DND-41 (cell line): Measurements from ENCODE around the gene RASL12.

Experiments used
- EZH2 ChIP-seq: IDR thresholded peaks from 3 replicates; pipeline ENCODE4 v1.6.1; 2012; ENCODE audit warnings: borderline replicate concordance, low read depth, mild to moderate bottlenecking, moderate library complexity, low read length, inconsistent platforms; ENCODE audit not compliant: severe bottlenecking
- TF ChIP-seq, protein P1 (sequence below): IDR thresholded peaks from 2 replicates; pipeline ENCODE4 v1.5.1; 2012; ENCODE audit warnings: borderline replicate concordance, low read length, moderate library complexity, mild to moderate bottlenecking; ENCODE audit not compliant: poor library complexity, severe bottlenecking; ENCODE audit errors: extremely low read depth

DNA sequence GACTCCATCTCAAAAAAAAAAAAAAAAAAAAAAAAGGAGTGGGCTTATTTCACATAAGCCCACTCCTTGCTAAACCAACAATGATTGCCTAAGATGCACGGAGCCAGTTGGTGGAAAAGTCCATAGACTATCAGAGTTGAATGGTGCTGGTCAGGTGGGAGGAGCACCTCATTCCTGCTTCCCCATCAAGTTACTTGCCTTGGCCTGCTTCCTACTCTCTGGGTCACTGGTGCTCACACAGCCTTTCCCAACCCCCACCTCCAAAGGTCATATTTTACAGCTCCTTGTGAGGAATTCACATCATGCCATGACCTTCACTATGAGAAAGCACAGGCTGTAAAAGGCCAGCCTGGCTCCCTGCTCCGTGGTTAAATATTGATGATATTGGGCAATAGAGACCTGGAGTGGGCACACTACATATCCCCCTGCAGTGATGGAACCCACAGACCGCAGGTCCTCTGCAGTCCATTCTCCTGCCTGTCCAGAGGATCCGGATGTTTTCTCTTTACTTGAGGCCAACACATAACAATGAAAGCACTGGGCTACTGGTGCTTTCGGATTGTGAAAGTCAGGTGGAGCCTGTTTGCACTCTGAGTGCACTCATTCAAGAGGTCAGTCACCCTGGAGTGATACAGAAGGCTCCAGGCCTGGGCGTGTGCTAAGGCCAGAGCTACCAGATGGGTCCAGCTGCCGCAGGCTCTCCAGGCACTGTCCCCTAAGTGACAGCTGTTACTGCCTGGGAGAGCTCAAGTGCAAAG is 22.9 kb downstream of the RASL12 start, which contains the start of gene SLC51B:
- TF ChIP-seq, protein P1, sequence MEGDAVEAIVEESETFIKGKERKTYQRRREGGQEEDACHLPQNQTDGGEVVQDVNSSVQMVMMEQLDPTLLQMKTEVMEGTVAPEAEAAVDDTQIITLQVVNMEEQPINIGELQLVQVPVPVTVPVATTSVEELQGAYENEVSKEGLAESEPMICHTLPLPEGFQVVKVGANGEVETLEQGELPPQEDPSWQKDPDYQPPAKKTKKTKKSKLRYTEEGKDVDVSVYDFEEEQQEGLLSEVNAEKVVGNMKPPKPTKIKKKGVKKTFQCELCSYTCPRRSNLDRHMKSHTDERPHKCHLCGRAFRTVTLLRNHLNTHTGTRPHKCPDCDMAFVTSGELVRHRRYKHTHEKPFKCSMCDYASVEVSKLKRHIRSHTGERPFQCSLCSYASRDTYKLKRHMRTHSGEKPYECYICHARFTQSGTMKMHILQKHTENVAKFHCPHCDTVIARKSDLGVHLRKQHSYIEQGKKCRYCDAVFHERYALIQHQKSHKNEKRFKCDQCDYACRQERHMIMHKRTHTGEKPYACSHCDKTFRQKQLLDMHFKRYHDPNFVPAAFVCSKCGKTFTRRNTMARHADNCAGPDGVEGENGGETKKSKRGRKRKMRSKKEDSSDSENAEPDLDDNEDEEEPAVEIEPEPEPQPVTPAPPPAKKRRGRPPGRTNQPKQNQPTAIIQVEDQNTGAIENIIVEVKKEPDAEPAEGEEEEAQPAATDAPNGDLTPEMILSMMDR: no peak
- TF ChIP-seq EZH2: no peak
